HEK293 (cell line): ENCODE results near the gene SURF2.

ENCODE experiments used
- PRDM1 ChIP-seq: fragments of 450-650 bp; formaldehyde crosslinking; IDR thresholded peaks from 2 replicates; pipeline ENCODE4; 2016; ENCODE audit warnings: missing biosample characterization, missing genetic modification characterization
- TCF7L2 ChIP-seq: IDR thresholded peaks from 2 replicates; pipeline ENCODE4 v1.6.1; 2011; ENCODE audit warnings: low read depth, mild to moderate bottlenecking, inconsistent platforms, low read length, moderate library complexity, borderline replicate concordance
- ZBTB20 ChIP-seq: fragments of 450-650 bp; formaldehyde crosslinking; IDR thresholded peaks from 2 replicates; pipeline ENCODE4 v1.5.1; 2016; ENCODE audit warnings: missing biosample characterization, missing genetic modification characterization
- ZBTB21 ChIP-seq: fragments of 450-650 bp; formaldehyde crosslinking; IDR thresholded peaks from 2 replicates; pipeline ENCODE4 v1.5.1; 2017; ENCODE audit warnings: missing biosample characterization, missing genetic modification characterization
- ZNF18 ChIP-seq: fragments of 450-650 bp; formaldehyde crosslinking; IDR thresholded peaks from 2 replicates; pipeline ENCODE4 v1.5.1; 2016; ENCODE audit warnings: missing biosample characterization, missing genetic modification characterization
- ZSCAN5A ChIP-seq: fragments of 450-650 bp; formaldehyde crosslinking; IDR thresholded peaks from 2 replicates; pipeline ENCODE4 v1.5.1; 2016; ENCODE audit warnings: missing biosample characterization, missing genetic modification characterization

GRCh38 chr9:133331641-133332380 is 24.5 kb upstream of the SURF2 start:
- TF ChIP-seq PRDM1: no peak
- no peak for TF ChIP-seq TCF7L2
- no peak for TF ChIP-seq ZNF18 (tag by site-specific recombination)
- TF ChIP-seq ZBTB21 (tag by site-specific recombination): no peak
- no peak for TF ChIP-seq ZSCAN5A
- no peak for TF ChIP-seq ZBTB20 (tag by site-specific recombination)
